Measurements from ENCODE around the gene TSSK6.

TSSK6 gene

GRCh38 chr19:19544257-19544953 is 29.1 kb upstream of the TSSK6 start:
- no peak for DNase-seq

- DNase-seq, result no peak
These were observed 28.3 kb upstream of the TSSK6 start for GRCh38 chr19:19543640-19544039.

DNA sequence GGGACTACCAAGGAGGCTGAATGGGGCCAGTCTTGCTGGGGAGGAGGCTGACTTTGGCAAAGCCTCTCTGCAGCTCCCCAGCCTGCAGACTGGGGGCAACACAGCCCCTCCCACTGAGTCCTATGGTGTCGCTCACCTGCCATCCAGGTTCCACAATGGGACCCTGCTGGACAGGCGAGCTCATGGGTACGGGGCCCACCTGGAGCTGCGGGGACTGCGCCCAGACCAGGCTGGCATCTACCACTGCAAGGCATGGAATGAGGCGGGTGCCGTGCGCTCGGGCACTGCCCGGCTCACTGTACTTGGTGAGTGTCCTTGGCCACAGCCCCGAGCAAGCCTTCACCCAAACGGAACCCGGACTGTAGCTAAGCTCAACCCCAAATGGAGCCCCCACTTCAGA is 27.8 kb upstream of the TSSK6 start:
- DNase-seq, result no peak

DNA sequence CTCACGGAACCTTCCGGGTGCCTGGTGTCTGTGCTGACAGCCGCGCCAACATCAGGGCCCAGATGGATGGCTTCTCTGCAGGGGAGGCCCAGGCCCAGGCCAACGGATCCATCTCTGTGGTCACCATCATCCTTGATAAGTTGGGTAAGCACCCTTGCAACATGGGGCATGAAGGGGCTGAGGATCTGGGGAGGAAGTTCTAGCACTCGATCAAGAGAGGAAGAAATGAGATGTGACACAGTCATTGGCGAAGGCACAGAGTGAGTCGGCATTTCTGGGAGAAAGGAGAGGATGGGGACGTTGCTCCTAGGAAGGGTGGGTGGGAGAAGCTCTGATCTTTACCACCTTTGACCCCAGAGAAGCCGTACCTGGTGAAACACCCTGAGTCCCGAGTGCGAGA is 27.2 kb upstream of the TSSK6 start:
- no peak for DNase-seq

- no peak for DNase-seq
These were observed 26.3 kb upstream of the TSSK6 start for GRCh38 chr19:19541616-19542015.

DNA sequence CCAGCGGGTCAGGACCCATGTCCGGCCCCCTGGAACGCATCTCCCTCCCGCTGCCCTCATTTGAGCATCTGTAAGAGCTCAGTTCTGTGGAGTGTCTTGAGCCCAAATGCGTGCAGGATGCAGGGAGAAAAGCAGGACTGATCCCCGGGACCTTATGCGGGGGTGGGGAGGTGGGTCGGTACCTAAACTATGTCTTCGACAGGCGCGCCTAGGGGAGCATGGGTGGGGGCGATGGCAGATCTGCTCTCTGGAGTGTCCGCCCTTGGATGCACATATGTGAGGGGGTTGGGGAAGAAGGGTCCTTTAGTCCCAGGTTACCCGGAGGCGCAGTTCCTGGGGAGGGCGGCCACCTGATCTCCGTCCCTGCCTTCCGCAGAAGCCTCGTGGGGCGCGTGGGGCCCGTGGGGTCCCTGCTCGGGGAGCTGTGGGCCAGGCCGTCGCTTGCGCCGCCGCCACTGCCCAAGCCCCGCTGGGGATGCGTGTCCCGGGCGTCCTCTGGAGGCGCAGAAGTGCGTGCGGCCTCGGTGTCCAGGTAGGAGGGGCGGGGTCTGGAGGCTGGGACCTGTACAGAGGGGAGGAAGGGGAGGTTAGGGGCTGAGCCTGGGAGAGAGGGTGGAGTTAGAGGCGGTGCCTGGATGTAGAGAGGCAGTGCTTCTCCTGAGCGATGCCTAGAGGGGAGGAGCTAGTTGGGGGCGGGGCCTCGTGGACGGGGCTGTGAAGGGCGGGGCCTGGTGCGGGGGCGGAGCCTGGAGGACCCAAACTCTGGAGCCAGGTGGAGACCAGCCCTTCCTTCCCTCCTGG is 25.6 kb upstream of the TSSK6 start:
- DNase-seq, result peak; percentile 66

DNA sequence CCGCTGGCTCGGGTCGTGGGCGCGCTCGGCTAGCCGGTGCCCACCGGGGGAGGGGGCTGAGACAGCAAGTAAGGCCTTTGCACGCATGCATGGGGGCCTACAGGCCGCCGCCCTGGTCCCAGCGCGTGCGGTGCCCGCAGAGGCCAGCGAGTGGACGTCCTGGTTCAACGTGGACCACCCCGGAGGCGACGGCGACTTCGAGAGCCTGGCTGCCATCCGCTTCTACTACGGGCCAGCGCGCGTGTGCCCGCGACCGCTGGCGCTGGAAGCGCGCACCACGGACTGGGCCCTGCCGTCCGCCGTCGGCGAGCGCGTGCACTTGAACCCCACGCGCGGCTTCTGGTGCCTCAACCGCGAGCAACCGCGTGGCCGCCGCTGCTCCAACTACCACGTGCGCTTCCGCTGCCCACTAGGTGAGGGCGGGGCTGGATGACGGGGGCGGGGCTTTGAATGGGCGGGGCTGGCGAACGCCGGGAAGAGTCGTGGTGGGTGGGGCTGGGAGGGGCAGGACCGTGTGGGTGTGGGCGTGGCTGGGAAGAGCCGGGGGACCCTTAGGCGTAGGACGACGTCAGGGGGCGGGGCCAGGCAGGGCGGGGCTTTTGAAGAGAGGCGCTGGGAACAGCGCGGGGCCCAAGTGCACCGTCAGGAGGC is 24.8 kb upstream of the TSSK6 start:
- DNase-seq, result peak; percentile 61

- DNase-seq, result no peak
These were observed 24.3 kb upstream of the TSSK6 start for GRCh38 chr19:19539698-19540063.

- DNase-seq, result no peak
These were observed 23.4 kb upstream of the TSSK6 start for GRCh38 chr19:19538785-19539166.

DNA sequence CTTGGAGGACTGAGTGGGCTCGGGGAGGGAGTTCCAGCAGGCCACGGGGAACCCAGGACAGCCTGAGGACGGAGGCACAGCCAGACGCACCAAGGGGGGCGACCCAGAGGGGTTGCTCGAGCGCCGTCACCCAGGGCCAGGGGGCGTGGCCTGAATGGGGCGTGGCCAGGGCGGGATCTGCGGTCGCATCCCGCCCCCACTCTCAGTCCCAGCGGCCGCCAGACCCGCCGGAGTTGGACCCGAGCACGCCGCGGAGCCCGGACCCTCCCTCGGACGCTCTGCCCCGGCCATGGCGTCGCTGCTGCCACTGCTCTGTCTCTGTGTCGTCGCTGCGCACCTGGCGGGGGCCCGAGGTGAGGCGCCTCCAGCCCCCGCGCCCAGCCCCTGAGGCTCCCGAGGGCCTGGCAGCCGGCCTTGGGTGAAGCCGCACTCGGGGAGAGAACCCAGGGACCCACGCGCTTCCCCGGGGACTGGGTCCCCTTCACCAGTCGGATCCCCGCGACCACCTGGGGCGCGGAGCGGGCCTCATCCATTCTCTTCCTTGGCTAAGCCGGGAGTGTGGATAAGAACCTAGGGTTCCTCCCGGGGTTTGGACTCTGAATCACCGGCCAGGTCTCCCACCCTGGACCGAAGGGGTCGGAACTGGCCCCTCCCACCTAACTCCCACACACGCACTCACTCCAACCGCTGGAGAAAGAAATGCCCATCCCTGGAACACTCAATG is 22.9 kb upstream of the TSSK6 start, which contains the start of gene CILP2:
CILP2 (plus strand) TSS at position 205 of the 724 bp plus-strand sequence; CDS start at position 290, 85 bp downstream.
- DNase-seq, result peak; percentile 27

DNA sequence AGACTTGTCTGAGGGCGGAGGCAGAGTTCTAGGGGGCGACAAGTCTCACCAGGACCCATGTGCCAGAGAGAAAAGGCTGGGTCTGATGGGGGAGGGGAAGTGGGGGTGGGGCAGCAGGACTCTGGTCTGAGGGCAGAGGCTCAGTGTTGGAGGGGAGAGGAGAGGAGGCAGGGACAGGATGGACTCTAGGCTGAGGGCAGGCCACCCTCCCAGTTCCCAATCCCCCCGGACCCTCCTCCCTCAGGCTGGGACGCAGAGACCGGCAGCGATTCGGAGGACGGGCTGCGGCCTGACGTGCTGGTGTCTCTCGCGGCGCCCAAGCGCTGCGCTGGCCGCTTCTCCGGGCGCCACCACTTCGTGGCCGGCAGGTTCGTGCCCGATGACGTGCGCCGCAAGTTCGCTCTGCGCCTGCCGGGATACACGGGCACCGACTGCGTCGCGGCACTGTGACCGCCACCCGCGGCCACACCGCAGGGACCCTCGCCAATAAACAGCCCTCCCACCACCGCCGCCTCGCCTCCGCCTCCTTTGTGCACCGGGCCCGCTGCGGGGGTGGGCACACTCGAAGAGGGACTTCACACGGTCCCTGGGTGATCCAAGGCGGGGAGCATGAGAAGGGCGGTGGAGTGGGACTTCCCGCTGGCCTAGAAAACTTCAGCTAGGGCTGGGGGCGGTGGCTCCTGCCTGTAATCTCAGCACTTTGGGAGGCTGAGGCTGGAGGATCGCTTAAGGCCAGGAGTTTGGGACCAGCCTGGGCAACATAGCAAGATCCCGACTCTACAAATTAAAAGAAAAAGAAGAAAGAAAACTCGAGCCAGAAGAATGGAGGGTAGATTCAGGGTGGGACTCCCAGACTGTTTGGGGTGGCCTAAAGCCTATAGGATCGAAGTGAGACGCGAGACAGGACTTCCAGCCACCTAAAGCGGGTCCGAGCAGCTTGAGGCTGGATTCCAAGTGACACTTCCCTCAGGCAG is 22.0 kb upstream of the TSSK6 start:
- peak; percentile 13 for DNase-seq

DNA sequence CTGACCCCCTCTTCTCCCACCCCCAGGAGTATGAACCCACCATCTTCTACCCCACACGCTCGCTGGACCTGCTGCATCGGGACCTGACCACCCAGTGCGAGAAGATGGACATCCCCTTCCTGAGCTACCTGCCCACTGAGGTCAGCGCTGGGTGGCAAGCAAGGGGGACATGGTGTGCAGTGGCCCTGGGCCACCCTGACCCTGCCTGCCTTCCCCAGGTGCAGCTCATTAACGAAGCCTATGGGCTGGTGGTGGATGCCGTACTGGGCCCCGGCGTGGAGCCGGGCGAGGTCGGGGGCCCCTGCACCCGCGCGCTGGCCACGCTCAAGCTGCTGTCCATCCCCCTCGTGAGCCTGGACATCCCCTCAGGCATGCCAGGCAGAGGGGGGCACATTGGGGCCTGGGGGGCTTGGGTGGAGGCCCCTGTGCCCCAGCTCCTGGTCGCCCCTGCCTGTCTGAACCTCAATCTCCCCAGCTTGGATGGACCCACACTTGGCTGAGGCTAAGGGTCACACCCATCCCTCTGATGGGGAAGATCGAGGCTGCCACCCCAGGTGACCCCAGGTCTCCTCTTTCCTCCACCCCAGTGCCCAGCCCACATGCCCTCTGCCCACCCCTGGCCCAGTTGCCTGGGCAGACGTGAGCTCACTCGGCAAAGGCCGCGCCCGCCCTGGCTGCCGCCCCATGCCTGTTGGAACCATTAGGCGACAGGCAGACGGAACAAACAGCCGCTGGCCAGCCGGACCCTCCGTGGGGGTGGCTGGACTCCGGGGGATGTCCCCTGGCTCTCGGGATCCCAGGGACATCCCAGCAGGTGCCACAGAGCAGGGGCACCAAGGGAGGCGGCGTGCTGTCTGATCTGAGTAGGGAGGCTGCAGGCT is 20.2 kb upstream of the TSSK6 start:
- DNase-seq, result no peak

GRCh38 chr19:19534556-19535265 is 19.4 kb upstream of the TSSK6 start:
- no peak for DNase-seq

DNA sequence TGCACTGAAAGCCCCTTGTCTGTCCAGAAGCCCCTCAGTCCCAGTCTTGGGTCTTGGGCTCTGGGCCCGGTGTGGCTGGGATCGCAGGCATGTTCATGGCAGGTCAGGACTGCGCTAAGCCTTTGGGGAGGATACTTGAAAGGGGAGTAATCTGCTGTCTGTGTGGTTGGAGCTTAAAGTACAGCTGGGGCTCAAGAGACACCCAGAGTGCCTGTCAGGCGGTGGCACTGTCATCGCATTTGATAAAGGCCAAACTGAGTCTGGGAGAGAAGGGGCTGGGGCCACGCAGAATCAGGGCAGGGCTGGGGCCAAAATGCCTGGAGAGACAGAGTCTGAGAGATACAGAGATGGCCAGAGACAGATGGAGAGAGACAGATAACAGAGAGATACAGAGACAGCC is 18.5 kb upstream of the TSSK6 start:
- no peak for DNase-seq

DNA sequence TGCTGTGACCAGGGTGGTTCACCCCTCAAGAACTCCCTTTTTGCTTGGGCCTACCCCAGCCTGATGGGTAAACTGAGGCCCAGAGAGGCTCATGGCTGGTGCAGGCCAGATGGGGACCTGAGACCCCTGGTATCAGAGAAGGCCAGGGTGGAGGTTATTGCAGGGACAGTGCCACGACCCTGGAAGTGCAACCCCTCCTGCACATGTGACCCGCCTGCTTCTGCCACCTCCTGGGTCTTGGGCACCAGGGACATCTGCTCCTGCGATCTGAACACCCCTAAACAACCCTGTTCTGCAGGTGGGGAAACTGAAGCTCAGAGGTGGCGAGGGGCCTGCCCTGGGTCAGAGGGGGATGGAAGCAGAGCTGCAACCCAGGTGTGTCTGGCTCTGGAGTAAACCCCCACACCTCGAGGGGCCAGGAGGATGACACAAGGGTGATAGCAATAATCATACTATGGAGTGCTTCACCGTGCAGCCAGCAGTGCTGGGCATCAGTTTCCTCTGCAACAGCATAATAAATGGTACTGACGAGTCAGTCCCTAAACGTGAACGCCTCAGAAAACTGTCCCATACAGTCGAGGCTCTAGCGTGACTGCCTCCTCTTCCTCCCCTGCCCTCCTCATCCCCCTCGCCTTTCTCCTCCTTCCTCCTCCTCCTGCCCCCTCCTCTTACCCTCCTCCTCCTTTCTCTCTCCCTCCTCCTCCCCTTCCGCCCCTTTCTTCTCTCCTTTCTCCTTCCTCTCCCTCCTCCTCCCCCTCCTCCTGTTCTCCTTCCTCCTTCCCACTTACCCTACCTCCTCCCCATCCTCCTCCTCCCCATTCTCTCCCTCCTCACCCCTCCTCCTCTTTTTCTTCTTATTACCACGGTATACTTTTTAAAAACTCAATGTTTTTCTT is 17.7 kb upstream of the TSSK6 start:
- no peak for DNase-seq

- peak; percentile 77 for DNase-seq
These were observed 16.8 kb upstream of the TSSK6 start for GRCh38 chr19:19531951-19532805.

DNA sequence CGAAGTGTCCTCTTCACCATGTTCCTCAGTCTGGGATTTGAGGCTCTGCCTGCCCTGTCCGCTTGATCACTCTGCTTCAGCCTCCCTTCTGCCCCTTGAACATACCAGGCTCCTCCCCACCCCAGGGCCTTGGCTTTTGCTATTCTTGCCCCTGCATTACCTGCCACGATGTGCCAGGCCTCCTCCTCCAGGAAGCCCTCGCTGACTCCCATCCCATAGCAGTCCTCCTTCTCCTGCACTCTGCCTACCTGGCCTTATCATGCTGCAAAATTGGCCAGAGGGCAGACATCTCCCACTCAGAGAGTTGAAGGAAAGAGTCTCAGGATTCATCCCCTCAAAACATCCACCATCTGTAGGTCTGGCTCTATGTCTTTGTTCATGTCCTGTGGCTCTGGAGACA is 15.5 kb upstream of the TSSK6 start:
- DNase-seq, result no peak

- no peak for DNase-seq
These were observed 15.1 kb upstream of the TSSK6 start for GRCh38 chr19:19530423-19530804.

Measured in stimulated activated naive CD4-positive, alpha-beta T cell treated with Interleukin-2 at 50 U/mL for 16 hours (primary cell).